Measurements from ENCODE around the gene PRKCZ.
"Not testable (repeated sequence)": the region's sequence is repeated elsewhere in the genome, so short reads cannot be mapped to it uniquely, and the experiment has no call there.

Gene PRKCZ

GRCh38 chr1:2136386-2137235, 86.4 kb downstream of the PRKCZ start:
- no peak for DNase-seq (ENCODE audit: low read depth)
- no peak for TF ChIP-seq CTCF (IDR thresholded peaks at IDR 0.05; ENCODE audit: control insufficient read depth, extremely low read depth, insufficient read depth)
- no peak overlapping the region for H3K4me3 ChIP-seq (ENCODE audit: low read depth, low read length)

- TF ChIP-seq CTCF (IDR thresholded peaks at IDR 0.05; ENCODE audit: control insufficient read depth, extremely low read depth, insufficient read depth), result no peak
- DNase-seq (ENCODE audit: low read depth), result no peak
These were observed 87.3 kb downstream of the PRKCZ start for GRCh38 chr1:2137257-2138121.

GRCh38 chr1:2139156-2139555, 88.9 kb downstream of the PRKCZ start:
- DNase-seq (ENCODE audit: low read depth); H3K4me3 ChIP-seq (ENCODE audit: low read depth, low read length): not testable (repeated sequence)

More at GRCh38 chr1:2137257-2138121, 87.3 kb downstream of the PRKCZ start:
- no peak overlapping the region for H3K4me3 ChIP-seq (ENCODE audit: low read depth, low read length)

- DNase-seq (ENCODE audit: low read depth), result no peak
- H3K4me3 ChIP-seq (ENCODE audit: low read depth, low read length), result no peak overlapping the region
- no peak for TF ChIP-seq CTCF (IDR thresholded peaks at IDR 0.05; ENCODE audit: control insufficient read depth, extremely low read depth, insufficient read depth)
These were observed 90.8 kb downstream of the PRKCZ start for GRCh38 chr1:2141025-2141424.

- no peak overlapping the region for H3K4me3 ChIP-seq (ENCODE audit: low read depth, low read length)
- no peak for TF ChIP-seq CTCF (IDR thresholded peaks at IDR 0.05; ENCODE audit: control insufficient read depth, extremely low read depth, insufficient read depth)
- DNase-seq (ENCODE audit: low read depth), result no peak
These were observed 93.7 kb downstream of the PRKCZ start for GRCh38 chr1:2143814-2144500.

GRCh38 chr1:2144501-2145090, 94.4 kb downstream of the PRKCZ start:
- DNase-seq (ENCODE audit: low read depth), result no peak
- no peak for TF ChIP-seq CTCF (IDR thresholded peaks at IDR 0.05; ENCODE audit: control insufficient read depth, extremely low read depth, insufficient read depth)
- H3K4me3 ChIP-seq (ENCODE audit: low read depth, low read length), result no peak overlapping the region

Data from LNCaP clone FGC (cell line).